OCI-LY1 (cell line): Measurements from ENCODE around the gene FAM72A.
"Not testable (repeated sequence)": the region's sequence is repeated elsewhere in the genome, so short reads cannot be mapped to it uniquely, and the experiment has no call there.

Experiments
- EZH2 ChIP-seq: fragments of 200-600 bp; sonication (generic), shearing (Covaris generic); IDR thresholded peaks from 2 replicates; pipeline ENCODE4 v1.8.0; 2017; ENCODE audit warnings: borderline replicate concordance, mixed run types, mild to moderate bottlenecking, antibody characterized with exemption, low read length, moderate library complexity, mixed read lengths
- TF ChIP-seq, protein P1 (sequence below): fragments of 200-600 bp; sonication (generic), shearing (Covaris generic); IDR thresholded peaks from 2 replicates; pipeline ENCODE4 v1.5.1; 2017; ENCODE audit warnings: mild to moderate bottlenecking, antibody characterized with exemption, low read length, moderate library complexity, mixed read lengths

DNA sequence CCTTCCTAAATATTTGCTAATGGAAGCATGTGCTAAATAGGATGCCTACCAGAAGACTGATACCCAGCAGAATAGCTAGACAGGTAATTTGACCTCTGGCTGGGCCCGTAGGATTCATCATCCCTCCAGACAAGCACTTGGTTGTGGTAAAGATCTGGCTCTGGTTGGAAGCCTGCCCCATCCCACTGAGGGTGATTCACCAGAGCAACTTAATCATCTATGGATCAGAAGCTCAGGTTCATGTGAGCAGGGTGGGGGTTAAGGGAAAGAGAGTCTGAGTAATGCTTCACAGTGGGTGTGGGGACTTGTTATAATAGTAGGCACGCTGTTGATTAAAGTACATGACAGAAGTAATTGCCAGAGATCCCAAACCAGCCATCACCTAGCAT lies 26.5 kb downstream of the FAM72A start:
- TF ChIP-seq, protein P1, sequence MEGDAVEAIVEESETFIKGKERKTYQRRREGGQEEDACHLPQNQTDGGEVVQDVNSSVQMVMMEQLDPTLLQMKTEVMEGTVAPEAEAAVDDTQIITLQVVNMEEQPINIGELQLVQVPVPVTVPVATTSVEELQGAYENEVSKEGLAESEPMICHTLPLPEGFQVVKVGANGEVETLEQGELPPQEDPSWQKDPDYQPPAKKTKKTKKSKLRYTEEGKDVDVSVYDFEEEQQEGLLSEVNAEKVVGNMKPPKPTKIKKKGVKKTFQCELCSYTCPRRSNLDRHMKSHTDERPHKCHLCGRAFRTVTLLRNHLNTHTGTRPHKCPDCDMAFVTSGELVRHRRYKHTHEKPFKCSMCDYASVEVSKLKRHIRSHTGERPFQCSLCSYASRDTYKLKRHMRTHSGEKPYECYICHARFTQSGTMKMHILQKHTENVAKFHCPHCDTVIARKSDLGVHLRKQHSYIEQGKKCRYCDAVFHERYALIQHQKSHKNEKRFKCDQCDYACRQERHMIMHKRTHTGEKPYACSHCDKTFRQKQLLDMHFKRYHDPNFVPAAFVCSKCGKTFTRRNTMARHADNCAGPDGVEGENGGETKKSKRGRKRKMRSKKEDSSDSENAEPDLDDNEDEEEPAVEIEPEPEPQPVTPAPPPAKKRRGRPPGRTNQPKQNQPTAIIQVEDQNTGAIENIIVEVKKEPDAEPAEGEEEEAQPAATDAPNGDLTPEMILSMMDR: not testable (repeated sequence)
- not testable (repeated sequence) for TF ChIP-seq EZH2
